ENCODE data around the gene USP47.

The USP47 gene

GRCh38 chr11:11998091-11998781, 156.5 kb downstream of the USP47 start:
- DNase-seq (ENCODE audit: low read depth in 2 of 2), result no peak

GRCh38 chr11:12001186-12001585, 159.4 kb downstream of the USP47 start:
- no peak for DNase-seq (ENCODE audit: low read depth in 2 of 2)

GRCh38 chr11:12003336-12003735, 161.6 kb downstream of the USP47 start:
- DNase-seq (ENCODE audit: low read depth in 2 of 2), result no peak

GRCh38 chr11:12003815-12004214, 162.0 kb downstream of the USP47 start:
- DNase-seq (ENCODE audit: low read depth in 2 of 2), result no peak

GRCh38 chr11:12005061-12005460, 163.3 kb downstream of the USP47 start:
- DNase-seq (ENCODE audit: low read depth in 2 of 2), result no peak

GRCh38 chr11:12005476-12005875, 163.7 kb downstream of the USP47 start:
- no peak for DNase-seq (ENCODE audit: low read depth in 2 of 2)

GRCh38 chr11:12006552-12007229, 164.9 kb downstream of the USP47 start:
- DNase-seq (ENCODE audit: low read depth in 2 of 2), result no peak

GRCh38 chr11:12007230-12007593, 165.4 kb downstream of the USP47 start:
- no peak for DNase-seq (ENCODE audit: low read depth in 2 of 2)

- no peak for DNase-seq (ENCODE audit: low read depth in 2 of 2)
These were observed 166.3 kb downstream of the USP47 start, which contains the start of gene DKK3 for GRCh38 chr11:12007769-12008737. Gene DKK3 (minus strand): TSS chr11:12008626. CDS start chr11:12008582, 44 bp downstream.
